ENCODE results near the gene SUMO4.

SUMO4 gene

DNA sequence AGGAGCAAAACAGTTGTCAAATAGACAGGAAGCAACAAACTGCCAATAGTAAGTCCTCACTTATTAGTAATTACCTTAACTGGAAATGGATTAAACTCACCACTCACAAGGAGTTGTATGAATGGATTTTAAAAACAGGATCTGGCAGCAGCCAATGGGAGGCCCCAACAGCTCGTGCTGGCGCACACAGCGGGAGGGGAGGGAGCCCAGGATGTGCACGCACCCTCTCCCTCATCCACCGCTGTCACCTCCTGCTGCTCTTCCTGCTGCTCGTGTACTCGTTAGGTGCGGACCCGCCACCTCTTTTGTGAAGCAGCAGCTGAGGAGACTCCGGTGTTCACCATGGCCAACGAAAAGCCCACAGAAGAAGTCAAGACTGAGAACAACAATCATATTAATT is at the start of gene SUMO4:
Gene SUMO4 (plus strand): TSS at position 213 of the 400 bp plus-strand sequence. CDS start 130 bp downstream, at position 343.
- no peak for DNase-seq

DNA sequence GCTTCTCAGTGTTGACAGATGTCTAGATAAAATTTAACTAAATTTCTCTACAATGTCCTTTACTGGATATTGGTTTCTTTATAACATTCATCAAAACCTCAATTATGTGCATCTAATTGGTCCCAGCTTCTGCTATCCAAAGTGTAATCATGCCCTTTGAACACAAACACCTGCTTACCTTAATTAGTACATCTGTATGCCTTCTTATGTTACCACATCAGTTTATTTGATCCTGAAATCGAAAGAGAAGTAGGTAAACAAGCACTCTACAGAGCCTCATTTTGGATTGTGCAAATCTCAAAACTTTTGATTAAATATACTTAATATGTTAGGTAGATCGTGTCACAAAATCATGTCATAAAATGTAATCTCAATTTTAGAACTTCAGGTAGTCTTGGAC is 46.1 kb upstream of the SUMO4 start:
- no peak for DNase-seq

DNA sequence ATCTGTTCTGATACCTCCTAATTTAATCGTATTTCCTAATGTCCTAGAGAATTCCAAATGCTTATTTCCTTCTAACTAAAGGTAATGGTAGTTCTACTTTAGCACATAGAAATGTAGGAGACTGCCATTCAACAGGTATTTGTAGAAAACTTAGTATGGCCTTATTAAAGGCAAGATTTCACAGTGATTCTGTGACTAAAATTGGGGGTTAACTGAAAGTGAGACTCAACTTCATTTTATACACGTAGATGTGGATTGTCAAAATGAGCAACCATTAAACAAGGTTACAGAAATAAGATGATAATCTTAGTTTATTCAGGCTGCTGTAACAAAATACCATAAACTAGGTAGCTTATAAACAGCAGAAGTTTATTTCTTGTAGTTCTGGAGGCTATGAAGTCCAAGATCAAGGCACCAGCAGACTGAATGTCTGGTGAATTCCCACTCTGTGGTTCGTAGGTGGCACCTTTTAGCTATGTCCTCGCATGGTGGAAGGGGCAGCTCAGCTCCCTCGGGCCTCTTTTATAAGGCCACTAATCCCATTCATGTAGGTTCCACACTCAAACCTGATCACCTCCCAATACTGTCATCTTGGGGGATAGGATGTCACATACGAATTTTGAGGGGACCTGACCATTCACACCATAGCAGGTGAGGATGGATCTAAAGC is 43.8 kb upstream of the SUMO4 start:
- DNase-seq, result no peak

DNA sequence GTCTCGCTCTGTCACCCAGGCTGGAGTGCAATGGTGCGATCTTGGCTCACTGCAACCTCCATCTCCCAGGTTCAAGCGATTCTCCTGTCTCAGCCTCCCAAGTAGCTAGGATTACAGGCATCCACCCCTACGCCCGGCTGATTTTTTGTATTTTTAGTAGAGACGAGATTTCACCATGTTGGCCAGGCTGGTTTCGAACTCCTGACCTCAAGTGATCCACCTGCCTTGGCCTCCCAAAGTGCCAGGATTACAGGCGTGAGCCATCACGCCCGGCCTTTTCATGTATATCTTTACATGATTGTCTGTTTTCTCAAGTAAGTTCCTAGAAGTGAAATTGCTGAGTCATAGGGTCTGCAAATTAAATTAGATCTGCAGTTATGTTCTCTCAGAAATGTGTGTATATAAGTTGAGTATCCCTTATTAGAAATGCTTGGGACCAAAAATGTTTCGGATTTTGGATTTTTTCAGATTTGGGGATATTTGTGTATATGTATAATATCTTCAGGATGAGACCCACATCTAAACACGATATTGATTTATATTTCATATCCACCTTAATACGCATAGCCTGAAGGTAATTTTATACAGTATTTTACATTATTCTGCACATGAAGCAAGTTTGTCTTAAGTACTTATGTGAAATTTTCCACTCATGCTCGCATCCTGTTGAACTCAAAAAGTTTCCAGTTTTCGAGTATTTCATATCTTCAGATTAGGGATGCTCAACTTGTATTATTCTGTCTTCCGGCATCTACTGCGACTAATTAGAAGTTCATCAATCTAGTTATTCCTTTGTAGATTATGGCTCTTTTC is 42.1 kb upstream of the SUMO4 start:
- no peak for DNase-seq

DNA sequence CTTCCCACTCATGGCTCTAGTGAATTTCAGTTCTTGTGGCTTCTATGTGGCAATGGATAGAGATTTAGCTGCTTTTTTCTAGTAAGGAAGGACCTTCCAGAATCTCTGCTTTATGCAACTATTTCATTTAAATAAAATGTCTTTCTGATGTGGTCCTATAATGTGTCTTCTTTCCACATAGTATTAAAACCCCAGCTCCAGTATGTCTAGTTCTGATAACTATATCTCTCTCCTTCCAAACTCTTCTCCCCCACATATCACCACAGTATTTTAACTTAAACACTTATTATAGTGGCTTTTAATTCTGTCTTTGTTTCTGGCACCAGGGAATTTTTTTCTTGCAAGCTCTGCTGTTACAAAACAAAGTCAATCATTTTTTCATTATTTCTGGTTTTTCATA is 40.6 kb upstream of the SUMO4 start:
- no peak for DNase-seq

DNA sequence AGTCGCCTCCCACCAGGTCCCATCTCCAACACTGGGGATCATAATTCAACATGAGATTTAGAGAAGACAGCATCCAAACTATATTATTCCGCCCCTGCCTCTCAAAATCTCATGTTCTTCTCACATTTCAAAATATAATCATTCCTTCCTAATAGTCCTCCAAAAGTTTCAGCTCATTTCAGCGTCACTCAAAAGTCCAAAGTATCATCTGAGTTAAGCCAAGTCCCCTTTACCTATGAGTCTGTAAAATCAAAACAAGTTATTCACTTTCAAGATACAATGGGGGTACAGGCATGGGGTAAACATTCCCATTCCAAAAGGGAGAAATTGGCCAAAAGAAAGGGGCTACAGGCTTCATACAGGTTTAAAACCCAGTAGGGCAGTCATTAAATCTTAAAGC is 39.5 kb upstream of the SUMO4 start:
- DNase-seq, result no peak

DNA sequence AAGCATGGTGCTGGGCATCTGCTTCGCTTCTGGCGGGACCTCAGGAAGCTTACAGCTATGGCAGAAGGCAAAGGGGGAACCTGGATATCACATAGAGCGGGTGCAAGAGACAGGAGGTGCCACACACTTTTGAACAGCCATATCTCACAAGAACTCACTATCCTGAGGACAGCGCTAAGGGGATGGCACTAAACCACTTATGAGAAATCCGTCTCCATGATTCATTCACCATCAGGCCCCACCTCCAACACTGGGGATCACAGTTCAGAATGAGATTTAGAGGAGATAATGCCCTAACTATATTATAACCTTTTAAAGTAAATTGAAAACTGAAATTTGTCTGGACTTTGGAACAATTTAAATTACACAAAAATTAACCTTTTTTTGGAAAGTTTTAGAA is 37.8 kb upstream of the SUMO4 start:
- no peak for DNase-seq

DNA sequence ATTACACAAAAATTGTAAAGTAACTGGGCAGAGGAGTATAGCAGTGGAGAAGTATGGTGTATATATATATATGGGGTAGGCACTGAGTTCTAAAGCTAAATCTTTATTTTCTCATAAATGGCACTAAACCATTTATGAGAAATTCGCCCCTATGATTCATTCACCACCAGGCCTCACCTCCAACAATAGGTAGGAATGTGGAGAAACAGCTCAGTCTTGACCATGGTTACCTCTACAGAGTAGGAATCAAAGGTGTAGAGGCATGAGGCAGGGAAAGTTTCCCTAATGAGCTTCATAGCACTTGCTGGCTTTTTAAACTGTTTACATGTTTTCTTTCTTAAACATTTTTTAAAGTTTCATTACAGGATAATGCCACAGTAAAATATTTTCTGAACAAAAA is 36.9 kb upstream of the SUMO4 start:
- DNase-seq, result no peak

DNA sequence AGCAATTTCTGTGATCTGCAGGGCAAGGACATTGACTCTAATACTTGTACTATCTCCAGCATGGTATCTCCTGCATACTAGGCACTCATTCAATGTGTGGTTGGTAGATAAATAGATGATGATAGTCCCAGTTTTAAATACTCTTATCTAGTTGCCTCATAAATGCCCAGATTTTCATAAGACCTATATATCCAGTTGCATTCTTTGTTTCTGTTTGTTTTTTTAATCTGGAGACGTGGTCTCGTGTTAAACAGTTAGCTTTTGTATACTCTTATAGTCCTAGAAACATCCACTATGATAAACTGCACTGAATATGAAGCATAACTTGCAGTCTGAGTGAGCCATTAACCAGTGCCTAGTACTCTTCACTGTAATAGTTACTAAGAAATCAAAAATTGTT is 35.5 kb upstream of the SUMO4 start:
- DNase-seq, result no peak

DNA sequence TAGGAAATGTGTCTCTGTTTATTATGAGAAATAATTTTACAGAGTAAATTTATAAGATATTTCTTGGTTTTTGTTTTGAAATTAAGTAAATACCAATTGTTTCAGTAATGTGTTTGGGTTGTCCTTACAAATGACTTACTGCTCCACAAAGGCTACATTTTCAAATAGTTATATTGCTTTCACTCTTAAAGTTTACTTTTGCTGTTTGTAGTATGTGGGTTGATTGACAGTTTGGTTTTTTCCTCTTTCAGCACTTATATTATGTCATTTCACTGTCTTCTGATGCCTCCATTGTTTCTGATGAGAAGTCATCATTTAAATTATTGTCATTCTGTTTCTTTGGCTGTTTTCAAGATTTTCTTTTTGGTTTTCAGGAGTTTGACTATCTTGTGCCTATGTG is 34.9 kb upstream of the SUMO4 start:
- DNase-seq, result no peak

DNA sequence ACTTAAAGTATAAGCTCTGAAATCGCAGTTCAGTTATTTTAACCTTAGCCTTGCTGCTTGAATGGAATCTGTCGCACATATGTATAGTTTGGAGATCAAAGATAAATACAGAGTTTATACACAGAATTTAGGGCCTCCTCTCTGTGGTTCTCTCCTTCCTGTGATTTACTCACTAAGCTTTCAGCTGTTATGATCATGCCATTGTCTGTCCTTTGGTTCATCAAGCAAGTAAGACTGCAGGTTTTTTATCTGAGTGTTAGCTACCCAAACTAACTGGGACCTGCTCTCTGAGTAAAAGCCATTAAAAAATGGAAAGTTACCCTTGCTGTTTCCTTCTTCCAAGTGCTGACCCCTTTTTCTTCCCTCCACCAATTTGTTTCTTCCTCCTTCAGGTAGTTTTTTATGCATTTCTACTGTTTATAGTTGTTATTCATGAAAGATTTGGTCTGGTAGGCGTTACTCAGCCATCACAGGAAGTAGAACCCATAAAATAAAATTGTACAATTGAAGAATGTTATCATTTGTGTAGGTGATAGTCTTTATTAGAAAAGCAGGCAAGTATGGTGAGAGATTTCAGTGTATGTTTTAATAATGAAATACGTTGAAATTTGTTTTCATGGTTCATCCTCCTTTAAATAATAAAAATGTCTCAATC is 33.7 kb upstream of the SUMO4 start:
- no peak for DNase-seq

DNA sequence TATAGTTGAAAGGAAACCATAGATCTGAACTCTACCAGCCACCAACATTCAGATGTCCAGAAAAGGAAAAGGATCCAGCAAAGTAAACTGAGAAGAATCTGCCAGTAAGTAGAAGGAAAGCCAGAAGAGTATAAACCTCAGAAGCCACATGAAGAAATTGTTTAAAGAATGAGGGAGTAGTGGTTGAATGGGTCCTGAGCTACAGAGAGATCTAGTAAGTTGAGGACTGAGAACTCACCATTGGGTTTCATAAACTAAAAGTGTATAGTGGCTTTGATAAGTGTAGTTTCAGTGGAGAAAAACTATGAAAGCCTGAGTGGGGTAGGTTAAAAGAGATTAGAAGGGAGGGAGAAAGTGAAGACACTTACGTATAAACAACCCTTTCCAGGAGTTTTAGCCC is 32.0 kb upstream of the SUMO4 start:
- no peak for DNase-seq

DNA sequence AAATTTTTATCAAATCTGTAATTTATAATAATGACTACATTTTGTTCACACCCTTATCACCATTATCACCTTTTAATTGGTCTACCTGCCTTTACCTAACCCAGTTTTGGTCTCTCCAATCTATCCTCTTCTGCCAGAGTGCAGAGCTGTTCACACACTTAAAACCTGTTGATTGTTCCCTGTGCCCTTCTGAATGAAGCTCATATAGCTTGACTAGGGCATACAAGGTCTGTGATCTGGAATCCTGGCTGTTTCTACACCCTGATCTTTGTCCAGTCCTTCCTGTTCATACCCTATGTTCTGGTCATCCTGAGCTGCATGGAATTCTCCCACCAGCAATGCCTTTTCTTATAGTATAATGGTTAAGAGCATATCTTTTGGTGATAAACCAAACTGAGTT is 28.9 kb upstream of the SUMO4 start:
- no peak for DNase-seq

DNA sequence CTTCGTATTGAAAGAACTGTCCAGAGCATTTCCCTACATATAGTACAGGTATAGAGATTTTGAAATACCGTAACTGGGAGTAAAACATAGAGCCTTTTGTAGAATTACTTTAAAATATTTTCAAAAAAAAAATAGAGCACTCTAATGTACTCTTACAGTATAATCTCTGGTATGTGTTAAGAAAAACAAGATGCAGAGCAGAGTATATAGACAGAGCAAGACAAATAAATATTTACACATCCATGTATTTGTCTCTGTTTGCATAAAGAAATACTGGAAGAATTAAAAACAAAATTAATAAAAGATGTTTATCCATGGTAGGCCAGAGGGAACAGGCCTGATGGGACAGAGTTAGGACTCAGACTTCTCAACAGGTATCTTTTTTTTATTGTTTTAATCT is 28.0 kb upstream of the SUMO4 start:
- DNase-seq, result no peak

DNA sequence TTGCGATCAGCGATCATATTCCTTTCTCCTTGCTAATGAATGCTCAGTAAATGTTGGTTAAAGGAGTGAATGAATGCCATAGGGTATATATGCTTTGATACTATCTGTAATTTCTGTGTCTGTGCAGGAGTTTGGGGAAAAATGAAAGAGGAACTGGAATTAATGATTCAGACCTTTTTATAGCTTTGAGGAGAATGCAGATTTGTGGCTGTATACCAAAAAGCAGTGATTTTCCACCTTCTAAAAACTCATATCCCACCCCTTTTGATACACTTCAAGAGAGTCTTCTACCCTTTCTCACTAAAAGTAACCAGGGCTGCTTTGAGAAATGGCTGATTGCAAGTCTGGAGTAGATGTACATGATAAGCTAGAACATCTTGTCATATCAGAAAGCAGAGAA is 26.6 kb upstream of the SUMO4 start:
- DNase-seq, result no peak

DNA sequence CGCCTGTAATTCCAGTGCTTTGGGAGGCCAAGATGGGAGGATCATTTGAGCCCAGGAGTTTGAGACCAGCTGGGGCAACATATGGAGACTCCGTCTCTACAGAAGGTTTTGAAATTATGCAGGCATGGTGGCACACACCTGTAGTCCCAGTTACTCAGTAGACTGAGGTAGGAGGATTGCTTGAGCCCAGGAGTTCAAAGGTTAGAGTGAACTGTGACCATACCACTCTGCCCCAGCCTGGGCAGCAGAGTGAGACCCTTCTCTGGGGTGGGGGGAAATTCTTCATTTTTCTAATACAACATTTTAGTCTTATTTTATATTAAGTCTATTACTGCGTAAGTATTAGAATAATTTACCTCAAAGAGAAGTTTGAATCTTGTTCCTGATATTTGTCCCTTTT is 20.1 kb upstream of the SUMO4 start:
- no peak for DNase-seq

DNA sequence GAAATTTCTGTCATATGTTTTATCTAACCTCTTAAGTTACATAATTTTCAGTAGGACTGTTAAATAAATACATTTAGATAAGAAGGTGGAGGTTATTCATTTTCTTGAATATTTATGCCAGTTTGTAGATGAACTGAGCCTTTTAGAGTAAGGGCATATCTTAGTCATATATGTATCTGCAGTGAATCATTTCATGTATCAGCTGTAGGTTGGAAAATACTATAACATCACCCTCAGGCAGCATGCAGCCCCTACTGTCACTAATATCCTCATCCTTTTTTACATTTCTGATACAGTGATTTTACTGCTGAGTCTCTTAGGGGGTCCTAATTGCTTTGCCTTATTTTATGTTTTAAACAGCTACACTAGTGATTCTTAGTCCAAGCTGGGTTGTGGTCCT is 19.5 kb upstream of the SUMO4 start:
- DNase-seq, result no peak

DNA sequence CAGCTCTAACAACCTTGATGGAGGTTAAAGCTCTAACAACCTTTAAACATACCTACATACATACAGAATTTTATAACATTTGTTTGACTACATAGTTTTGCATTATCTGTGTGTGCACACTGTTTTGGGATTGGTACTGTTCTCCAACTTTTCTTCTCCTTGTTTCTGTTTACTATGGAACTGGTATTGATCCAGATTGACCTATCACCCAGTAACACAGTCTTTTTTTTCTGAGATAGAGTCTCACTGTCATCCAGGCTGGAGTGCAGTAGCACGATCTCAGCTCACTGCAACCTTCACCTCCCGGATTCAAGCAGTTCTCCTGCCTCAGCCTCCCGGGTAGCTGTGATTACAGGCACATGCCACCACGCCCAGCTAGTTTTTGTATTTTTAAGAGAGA is 16.7 kb upstream of the SUMO4 start:
- no peak for DNase-seq

DNA sequence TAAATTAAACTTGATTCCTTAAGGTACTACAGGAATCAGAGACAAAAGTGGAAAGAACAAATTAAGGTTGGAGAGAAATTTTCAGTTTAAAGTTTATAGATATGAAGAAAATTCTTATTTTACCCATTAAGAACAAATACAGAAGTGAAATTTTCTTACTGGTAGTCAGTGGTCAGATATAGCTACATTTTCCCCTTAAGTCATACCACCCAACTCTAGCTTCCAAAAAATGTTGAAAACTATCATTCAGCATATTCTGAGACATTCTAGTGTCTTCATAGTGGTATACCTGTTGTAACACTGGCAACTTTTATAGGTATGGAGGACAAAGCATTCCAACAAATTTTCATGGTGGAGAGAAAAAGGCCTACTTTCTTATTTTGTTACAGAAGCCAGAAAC is 15.6 kb upstream of the SUMO4 start:
- no peak for DNase-seq

DNA sequence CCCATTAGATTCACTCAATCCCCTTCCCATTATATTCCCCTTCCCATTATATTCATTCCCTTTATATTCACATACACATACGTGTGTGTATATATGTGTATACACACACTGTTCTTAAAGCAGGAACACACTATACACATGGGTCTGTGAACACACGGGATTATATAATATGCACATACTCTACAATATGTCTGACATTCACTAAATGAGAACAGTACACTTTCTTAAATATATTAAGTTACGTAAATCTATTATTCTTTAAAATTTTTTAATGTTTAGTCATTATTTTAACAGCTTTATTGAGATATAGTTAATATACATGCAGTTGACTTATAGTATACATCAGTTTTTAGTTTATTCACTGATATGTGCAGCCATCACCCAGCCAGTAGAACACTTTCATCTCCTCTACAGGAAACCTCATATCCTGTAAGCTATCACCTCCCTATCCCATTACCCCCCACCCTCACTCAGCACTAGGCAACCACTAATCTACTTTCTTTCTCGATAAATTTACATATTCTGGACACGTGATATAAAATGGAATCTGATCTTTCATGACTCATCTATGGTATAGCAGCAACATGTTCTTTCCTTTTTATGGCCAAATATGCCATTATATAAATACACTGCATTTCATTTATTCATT is 13.9 kb upstream of the SUMO4 start:
- DNase-seq, result no peak

DNA sequence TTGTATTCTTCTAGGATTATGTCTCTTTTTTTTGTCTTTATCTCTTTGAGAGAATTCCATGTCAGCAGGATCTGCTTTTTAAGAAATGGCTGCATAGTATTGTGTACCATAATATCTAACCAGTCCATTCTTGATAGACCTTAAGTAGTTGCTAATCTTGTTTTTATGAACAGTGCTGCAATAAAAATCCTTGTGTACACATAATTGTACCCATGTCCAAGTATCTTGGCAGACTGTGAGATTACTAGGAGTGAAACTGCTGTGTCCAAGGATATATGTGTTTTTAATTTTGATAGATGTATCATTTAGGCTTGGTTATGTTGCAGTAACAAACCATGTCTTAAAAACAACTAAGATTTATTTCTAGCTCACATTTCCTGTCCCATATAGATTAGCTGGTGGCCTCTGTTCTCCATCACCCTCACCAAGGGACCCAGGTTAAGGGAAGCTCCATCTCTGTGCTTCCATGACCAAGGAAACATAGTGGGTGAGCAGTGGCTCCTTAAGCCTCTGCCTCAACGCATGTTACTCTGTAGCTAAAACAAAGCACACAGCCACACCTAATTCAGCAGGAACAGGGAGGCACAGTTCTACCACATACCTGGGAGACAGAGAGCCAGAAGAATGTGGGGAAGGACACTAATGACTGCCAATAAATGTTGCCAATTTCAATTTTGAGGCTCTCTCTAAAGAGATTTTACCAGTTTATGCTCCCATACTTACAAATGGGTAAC is 12.1 kb upstream of the SUMO4 start:
- DNase-seq, result no peak

DNA sequence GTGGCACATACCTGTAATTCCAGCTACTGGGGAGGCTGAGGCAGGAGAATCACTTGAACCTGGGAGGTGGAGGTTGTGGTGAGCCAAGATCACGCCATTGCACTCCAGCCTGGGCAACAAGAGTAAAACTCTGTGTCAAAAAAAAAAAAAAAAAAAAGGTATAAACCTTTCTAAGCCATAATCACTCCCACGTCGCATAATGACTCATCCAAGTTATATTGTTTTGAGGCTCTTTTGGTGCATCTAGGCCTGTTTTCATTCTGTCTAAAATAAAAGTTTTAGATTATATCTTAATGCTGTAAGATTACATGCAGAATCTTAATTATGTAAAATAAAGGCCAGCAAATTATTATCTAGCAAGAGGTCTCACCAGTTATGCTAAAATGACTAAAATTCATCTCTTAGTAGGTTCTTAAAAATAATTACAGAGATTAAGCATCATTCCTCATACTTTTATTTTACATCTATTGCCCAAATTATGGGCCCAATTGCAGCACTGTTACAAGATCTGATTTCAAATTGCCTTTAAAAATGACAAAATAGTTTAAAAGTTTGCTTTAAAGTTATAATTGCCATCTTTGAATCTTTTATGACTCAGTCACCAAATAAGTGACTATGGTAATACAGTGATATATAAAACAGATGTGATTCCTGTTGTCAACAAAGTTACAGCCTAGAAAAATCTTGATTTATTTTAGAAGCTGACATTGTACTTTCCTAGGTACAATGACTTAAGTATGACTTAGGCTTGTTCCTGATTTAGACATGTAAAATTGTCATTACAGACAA is 10.4 kb upstream of the SUMO4 start:
- DNase-seq, result no peak
